KOPT-K1 (cell line): ENCODE results near the gene LEMD1.

Experiments used
- H3K27ac ChIP-seq: fragments of 200-600 bp; sonication (generic); 2 replicates; pipeline ENCODE4 v1.5.1; 2016; ENCODE audit warnings: antibody characterized with exemption, mild to moderate bottlenecking, low read depth, low read length; ENCODE audit not compliant: poor library complexity, severe bottlenecking
- H3K36me3 ChIP-seq: fragments of 200-600 bp; sonication (generic); 2 replicates; pipeline ENCODE4 v1.5.1; 2017; ENCODE audit warnings: antibody characterized with exemption, mild to moderate bottlenecking, low read length, moderate library complexity; ENCODE audit not compliant: insufficient read depth
- H3K9me3 ChIP-seq: fragments of 200-600 bp; sonication (generic); 2 replicates; pipeline ENCODE4 v1.5.1; 2017; ENCODE audit warnings: antibody characterized with exemption, low read length, mild to moderate bottlenecking; ENCODE audit not compliant: insufficient read depth, poor library complexity, severe bottlenecking

LEMD1 gene

DNA sequence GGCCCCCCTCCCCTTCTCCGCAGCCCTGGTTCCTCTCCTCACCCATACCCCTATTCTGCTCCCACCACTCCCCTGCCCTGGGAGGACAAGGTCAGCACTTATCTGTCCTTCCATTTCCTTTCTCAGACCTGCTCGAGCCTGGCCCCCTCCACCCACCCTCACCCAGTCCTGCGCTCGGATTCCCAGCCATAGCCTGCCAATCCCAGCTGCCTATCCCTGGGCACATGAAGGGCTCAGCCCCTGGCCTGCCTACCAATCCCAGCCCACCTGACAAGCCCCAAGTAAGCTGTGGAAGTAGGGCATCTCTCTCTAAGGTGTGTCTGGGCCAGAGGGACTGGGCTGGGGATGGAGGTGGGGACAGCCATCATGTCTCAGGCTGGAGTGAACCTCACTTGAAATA, 28.6 kb upstream of the LEMD1 start:
- H3K27ac ChIP-seq = no peak overlapping the region
- no peaks in the 10 kb centered on the region for H3K9me3 ChIP-seq
- no peaks in the 10 kb centered on the region for H3K36me3 ChIP-seq

DNA sequence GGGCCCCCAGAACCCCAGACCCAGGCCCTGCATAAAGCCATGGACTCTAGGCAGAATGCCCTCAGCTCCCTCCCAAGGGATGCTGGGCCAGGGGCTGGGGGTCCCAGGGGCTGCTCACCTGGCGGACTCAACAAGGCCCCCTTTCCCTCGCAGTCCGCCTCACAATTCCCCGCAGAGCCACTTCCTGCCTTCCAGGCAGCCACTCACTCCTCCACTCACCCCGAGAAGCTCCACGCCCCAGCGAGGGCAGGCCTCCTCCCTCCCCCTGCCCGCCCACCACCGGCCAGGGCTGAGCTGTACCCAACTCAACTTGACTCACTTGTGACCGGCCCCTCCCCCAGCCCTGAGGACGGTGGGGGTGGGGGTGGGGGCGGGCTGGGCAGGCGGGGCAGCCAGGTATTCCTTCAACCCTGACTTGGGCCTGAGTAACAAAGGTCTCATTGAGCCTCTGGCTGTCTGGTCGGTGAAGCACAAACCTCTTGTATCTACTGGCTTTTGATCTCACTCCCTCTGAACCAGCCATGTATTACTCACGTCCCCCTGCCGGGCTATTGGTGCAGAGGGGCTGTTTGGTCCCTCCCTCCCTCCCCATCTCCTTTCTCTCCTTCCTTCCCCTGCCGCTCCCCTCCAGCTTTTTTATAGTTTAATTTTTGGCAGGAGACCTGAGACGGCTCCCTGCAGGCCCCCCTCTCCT, 28.0 kb upstream of the LEMD1 start:
- Histone ChIP-seq H3K9me3 (no peaks in the 10 kb centered on the region), H3K27ac (no peak overlapping the region)

DNA sequence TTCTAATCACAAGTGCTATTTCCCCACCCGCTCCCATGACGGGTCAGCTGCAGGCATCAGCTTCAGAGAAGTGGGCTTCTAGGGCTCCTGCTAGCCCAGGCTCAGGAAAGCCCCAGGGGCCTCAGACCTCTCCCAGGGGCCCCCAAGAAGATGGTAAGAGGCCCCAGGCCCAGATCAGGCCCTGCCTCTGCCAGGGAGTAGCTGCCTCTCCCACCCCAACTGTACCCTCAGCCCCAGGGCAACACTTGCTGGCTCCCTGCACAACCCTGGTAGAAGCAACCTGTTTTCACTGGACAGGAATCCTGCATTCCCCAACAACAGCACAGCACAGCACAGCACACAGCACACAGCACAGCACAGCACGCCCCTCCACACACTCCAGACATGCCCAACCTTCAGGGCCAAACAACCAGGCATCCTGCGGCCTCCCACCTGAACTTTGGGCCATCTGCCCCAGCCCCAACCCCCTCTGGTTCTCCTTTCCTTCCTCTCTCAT, 27.4 kb upstream of the LEMD1 start:
- Histone ChIP-seq H3K36me3 (no peaks in the 10 kb centered on the region), H3K27ac (no peak overlapping the region), H3K9me3 (no peaks in the 10 kb centered on the region)

More for the DNA sequence above, 28.0 kb upstream of the LEMD1 start:
- H3K36me3 ChIP-seq = no peaks in the 10 kb centered on the region

DNA sequence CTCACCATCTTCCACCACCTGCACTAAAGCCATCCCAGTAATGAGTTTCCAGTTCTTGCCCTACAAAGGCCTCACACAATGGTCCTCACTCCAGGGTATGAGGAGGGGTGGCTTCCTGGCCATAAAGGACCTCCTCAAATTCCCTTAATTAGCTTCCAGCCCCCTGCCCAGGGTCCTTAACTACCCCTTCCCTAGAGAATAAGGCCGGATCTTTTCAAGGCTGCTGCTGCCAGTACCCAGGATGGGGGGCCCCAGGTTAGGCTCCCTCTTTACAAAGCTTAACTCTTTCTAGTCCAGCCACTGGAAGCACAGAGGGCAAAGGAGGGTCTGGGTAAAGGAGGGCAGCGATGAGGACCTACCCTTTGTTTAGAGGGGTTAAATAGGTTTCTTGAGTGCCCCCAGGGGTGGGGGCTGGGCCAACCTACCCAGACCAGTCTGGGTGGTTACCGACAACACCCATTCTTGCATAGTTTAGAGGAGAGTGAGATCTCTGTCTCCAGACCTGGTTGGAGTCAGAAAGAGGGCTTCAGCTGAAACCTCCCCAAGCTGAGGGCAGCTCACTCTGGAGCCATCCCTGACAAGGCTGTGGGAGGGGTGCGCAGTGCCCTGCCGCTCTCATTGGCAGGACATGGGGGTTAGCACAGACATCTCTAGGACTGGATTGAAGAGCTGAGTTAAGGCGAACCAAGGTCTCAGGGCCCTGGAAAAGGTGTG, 26.8 kb upstream of the LEMD1 start:
- H3K36me3 ChIP-seq = no peaks in the 10 kb centered on the region
- no peaks in the 10 kb centered on the region for H3K9me3 ChIP-seq
- H3K27ac ChIP-seq = no peak overlapping the region

DNA sequence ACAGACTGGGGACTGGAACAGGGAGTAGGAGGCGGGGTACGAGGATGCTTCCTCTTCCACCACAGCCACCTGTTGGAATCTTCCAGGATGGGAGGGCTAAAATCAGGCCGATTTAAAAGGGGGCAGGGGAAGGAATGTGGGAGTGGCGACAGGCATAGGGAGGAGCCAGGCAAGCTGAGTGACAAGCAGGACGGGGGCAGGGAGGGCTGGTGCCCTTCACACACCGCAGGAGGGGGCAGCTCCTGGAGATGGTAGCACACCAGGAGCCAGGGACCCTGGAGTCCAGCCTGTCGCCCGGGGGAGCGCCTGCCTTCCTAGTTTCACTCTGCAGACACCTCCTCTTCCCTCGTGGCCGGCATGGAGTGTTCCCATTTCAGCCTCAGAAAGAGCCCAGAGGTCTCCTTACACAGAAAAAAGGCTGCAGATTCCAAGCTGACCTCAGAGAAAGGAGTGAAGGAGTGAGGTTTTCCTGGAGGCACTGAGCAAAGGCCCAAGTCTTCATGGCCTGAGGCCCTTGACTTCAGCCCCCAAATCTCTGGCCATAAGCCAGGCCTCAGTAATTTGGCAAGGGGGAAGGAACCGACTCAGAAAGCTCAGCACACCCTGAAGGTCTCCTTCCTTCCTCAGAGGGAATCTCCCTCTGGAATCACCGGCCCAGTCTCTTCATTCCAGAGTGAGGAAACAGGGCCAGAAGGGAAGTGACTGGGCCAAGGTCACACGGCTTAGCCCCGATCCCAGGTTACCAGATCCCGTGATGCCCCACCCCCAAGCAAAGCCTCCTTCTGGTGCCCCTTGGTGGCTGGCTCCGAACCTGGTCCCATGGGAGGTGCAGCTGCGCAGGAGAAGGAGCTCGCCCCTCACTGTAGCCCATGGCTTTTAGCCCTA, 25.8 kb upstream of the LEMD1 start:
- Histone ChIP-seq H3K27ac (no peak overlapping the region), H3K36me3 (no peaks in the 10 kb centered on the region), H3K9me3 (no peaks in the 10 kb centered on the region)

DNA sequence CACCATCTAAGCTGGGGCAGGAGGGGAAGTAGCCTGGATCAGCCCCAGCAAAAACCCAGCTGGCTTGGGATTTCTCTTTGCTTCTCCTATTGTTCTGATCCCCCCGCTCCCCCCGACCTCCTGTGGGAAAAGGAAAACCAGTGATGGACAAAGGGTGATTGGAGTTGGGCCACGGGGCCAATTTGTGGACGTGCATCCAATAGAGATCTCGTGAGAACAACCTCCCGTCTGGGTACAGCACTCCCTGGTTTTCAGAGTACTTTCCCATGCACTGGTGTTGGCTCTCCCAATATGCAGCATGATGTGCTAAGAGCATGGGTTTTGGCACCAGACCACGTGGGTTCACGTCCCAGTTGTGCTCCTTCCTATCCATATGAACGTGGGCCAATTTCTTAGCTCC, 25.0 kb upstream of the LEMD1 start:
- Histone ChIP-seq H3K27ac (no peak overlapping the region), H3K9me3 (no peaks in the 10 kb centered on the region), H3K36me3 (no peaks in the 10 kb centered on the region)

DNA sequence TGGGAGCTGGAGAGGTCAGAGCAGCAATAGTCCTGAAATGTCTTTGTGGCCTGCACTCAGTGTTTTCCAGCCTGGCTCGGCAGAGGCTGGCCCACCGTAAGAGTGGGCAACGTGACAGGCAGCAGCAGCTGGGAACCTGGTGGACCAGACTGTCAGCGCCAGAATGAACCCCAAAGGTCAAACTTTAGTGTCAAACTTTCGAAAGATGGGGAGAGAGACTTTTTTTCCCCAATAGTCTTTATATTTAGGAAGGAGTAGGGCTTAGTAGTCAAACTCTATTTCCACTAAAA, 23.7 kb upstream of the LEMD1 start:
- Histone ChIP-seq H3K9me3 (no peaks in the 10 kb centered on the region), H3K36me3 (no peaks in the 10 kb centered on the region), H3K27ac (no peak overlapping the region)

DNA sequence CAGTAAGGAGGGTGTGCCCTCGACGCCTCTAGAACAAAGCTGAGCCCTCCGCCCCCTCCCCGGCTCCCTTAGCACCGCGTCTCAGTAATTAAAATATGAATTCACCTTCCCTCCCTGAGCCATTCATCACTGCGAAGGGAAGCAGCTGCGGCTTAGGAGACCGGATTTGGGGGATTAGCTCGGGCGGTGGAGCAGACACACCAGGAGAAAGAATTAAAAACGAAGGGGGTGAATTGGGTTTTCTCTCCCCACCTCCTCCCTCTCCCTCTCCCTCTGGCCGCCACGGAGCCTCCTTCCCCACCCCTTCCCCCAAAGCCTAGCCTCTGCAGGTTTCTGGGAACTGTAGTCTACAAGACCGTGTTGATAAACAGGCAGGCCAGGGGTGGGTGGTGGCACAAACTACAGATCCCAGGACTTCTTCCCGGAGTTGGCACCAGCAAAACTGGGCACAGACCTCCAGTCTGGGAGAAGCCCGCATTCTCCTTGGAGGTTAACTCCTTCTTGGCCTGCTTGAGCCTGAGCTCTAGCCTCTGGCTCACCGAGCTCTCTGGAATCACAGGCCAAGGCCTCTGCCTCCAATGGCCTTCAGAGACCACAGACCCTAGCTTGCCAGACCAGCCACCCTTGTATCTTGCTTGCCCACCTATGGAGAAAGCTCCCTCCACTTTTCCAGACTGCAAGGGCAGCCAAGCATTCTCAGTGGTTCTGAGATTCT, 23.2 kb upstream of the LEMD1 start:
- H3K27ac ChIP-seq = no peak overlapping the region
- no peaks in the 10 kb centered on the region for H3K36me3 ChIP-seq
- no peaks in the 10 kb centered on the region for H3K9me3 ChIP-seq

DNA sequence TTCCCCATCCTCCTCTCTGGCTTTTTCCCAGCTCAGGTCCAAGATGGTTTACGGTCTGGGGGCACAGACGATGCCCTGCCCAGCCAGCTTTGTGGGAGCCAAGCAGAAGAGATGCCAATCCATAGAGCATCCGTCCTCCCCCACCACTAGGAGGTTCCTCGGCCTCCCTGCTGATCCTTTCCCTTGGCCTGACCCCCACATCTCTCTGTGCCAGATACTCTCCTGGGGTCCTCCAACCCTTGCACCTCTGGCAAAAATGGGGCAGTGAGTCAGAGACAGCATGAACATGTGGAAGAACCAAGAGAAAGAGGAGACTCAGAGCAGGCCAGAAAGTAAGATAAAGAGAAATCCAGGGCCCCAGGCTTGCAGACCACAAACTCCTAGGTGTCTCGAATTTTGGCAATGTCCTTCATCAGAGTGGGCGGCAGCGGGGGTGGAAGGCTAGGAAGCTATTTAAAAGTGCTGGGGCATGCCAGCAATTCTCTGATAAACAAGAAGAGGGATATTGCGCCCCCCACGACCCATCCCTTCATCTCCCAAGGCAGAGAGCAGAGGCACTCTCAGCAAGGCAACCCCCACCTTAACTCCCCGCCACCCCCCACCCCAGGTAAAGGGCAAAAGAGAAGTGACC, 22.6 kb upstream of the LEMD1 start:
- H3K27ac ChIP-seq = no peak overlapping the region
- H3K36me3 ChIP-seq = no peaks in the 10 kb centered on the region
- no peaks in the 10 kb centered on the region for H3K9me3 ChIP-seq

DNA sequence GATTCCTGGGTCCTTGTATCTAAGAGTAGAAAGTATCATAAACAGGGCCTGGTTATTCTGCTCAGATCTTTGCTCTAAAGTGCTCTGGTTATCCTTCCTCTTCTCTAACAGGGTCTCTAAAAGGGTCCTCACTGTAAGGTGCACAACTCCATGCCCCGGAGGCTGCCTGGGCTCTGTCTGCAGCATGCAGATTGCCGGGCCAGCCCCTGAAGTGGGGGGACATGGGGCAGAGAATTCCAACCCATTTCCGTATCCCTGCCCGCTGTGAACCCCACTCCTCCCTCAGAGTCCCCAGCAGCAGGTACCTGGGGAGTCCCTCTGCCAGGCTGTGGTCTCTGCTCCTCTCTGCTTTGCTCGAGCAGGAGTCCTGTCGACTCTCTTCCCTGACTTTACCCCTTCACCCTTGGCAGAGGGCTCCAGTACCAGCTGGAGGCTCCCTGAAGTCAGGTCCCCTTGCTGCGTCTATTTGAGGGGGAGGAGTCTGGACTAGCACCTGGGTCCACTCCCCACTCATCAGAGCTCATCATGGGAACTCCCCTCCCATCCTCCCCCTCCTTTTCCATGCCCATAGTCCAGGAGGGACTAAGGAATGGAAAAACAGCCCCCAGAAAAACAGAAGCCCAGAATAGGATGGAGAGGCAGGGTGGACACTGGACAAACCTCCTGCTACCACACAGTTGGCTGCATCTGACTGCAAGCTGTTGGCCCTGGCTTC, 21.9 kb upstream of the LEMD1 start:
- Histone ChIP-seq H3K36me3 (no peaks in the 10 kb centered on the region), H3K9me3 (no peaks in the 10 kb centered on the region), H3K27ac (no peak overlapping the region)

DNA sequence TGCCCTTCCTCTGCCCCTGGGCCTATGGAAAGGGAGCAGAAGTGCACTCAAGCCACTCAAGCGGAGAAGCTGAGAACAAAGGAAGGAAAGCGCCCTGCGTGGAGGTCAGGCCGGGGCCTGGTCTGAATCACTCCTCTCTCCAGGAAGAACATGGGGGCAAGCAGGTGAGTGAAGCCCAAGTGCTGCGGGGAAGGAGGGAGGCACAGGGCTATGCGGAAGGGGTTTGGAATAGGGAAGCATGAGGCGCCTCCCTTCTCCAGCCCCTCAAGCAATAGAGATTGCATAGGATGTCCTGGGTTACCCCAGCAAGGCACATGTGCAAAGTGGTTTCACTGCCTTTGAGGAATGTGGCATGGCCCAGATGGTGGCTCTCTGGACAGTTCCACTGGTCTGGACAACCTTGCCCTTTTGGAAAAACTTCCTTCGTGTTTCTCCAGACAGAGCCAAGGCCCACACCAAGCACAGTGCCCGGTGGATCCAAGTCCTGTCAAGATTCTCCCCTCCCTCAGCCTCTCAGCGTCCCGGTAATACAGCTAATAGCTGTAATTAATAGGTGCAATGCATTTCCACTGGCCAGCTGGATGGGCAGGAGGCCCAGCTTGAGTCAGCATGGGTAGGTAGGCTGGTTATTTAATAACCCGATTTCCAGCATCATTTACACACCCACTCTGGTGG, 20.3 kb upstream of the LEMD1 start:
- Histone ChIP-seq H3K27ac (no peak overlapping the region), H3K9me3 (no peaks in the 10 kb centered on the region), H3K36me3 (no peaks in the 10 kb centered on the region)

DNA sequence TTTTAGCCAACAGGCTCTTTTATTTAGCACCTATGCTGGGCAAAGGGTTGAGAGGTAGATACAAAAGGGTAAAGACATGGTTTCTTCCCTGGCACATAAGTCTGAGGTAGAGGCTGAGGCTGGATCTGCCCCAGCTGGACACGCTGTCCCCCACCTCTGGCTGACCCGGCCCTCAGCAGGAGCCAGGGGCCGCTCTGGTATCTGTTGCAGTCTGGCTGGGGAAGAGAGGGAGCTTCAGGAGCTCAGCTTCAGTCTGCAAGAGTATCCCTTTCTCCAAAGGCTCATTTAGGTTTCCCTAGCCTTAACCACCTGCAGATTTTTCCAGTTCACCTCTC, 19.8 kb upstream of the LEMD1 start:
- Histone ChIP-seq H3K27ac (no peak overlapping the region), H3K9me3 (no peaks in the 10 kb centered on the region), H3K36me3 (no peaks in the 10 kb centered on the region)

DNA sequence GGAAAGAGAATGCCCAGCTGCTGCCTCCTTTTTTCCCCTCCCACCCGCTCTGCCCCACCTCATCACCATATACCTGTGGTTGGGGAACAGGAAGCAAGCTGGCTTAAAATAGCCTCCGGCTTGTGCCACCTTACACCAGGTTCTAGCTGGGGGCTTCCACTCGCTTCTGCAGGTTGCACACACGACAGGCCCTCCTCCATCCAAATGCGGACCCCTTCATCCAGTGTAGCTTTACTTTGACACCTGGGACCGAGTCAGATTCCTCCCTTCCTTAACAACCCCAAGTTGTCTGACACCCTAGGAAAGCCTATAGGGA, 19.4 kb upstream of the LEMD1 start:
- Histone ChIP-seq H3K27ac (no peak overlapping the region), H3K36me3 (no peaks in the 10 kb centered on the region), H3K9me3 (no peaks in the 10 kb centered on the region)
